ENCODE results near the gene ZNG1F.
"Not testable (repeated sequence)": the region's sequence is repeated elsewhere in the genome, so short reads cannot be mapped to it uniquely, and the experiment has no call there.

DNA sequence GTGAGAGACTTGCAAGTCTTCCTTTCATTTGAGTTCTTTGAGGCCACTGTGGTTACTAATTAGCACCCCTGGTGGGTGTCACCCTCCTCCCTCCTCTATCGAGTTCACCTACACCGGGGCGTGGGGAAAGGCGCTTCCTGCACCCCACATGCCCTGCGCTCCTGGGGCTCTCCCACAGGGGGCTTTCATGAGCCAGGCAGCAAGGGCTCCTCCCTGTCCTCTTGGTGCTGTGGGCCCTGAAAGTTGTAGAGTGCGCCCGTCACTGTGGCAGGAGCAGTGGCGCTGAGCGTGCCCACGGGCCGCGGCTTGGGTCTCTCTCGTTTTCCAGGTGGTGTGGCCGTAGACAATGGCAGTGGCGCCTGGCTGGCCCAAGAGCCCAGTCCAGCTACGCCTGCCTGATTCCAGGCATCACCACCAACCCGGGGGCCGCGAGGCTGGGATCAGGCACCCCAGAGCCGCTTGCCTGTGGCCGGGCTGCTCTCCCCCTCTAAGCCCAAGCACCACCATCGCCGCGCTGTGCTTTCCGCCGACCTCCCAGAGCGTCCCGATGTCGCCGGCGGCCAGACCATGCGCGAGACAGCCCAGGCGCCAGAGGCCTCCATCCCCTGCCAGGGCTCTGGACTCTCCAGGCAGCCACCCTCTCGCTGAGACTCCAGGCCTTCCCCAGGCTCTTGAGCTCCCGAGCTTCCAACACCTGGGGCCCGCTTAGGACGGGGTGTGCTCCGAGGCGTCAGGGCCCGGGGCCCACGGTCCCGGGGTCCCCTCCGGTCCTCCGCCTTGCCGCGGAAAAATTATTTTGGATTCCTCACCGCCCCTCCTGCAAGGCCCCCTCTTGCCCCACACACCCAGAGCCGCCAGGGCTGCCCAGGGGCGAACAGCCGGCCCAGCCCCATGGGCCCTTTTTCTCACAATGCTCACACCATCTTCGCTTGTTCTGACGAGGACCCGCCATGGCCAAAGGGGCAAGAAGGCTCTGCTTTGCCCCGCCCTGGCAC lies 46.0 kb upstream of the ZNG1F start:
- TF ChIP-seq ZSCAN20 (CRISPR knock-in tag; IDR thresholded peaks at IDR 0.05); POLR2A (IDR thresholded peaks at IDR 0.05; ENCODE audit: low read length); JUN (IDR thresholded peaks at IDR 0.05); POLR2AphosphoS2 (conservative IDR thresholded peaks at IDR 0.05; ENCODE audit: low read length); TP53 (CRISPR knock-in tag; IDR thresholded peaks at IDR 0.05); REST (IDR thresholded peaks at IDR 0.05); EP300 (IDR thresholded peaks at IDR 0.05); USF2 (IDR thresholded peaks at IDR 0.05); BHLHE40 (IDR thresholded peaks at IDR 0.05; ENCODE audit: low read depth, low read length): not testable (repeated sequence)
- TF ChIP-seq, protein P1, sequence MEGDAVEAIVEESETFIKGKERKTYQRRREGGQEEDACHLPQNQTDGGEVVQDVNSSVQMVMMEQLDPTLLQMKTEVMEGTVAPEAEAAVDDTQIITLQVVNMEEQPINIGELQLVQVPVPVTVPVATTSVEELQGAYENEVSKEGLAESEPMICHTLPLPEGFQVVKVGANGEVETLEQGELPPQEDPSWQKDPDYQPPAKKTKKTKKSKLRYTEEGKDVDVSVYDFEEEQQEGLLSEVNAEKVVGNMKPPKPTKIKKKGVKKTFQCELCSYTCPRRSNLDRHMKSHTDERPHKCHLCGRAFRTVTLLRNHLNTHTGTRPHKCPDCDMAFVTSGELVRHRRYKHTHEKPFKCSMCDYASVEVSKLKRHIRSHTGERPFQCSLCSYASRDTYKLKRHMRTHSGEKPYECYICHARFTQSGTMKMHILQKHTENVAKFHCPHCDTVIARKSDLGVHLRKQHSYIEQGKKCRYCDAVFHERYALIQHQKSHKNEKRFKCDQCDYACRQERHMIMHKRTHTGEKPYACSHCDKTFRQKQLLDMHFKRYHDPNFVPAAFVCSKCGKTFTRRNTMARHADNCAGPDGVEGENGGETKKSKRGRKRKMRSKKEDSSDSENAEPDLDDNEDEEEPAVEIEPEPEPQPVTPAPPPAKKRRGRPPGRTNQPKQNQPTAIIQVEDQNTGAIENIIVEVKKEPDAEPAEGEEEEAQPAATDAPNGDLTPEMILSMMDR (IDR thresholded peaks at IDR 0.05) = not testable (repeated sequence)
